Kidney (tissue), 14 donors: ENCODE results near the gene SLC23A2. TPM values are rescaled to one million over a fixed set of nuclear protein-coding genes. Genes with fewer than 3 reads are reported as not detected.
"Not testable (repeated sequence)": the region's sequence is repeated elsewhere in the genome, so short reads cannot be mapped to it uniquely, and the experiment has no call there.

Experiments used
- DNase-seq, 5 donors: peaks; one replicate each; pipeline ENCODE4 v3.0.0-alpha.2; 2013 to 2020
- FAIRE-seq: peaks from 2 replicates; lab custom pipeline; 2012; peaks lifted over from hg19 to GRCh38; lab: Jason Lieb, UNC
- H3K27ac ChIP-seq, 2 donors: one replicate each; pipeline ENCODE4 v1.7.0; 2013; ENCODE audit warnings: low read depth in 2 of 2, low read length in 2 of 2, inconsistent platforms in 1 of 2
- H3K27me3 ChIP-seq: one replicate; pipeline ENCODE4 v1.7.1; 2013; ENCODE audit warnings: low read length, inconsistent platforms; ENCODE audit not compliant: control insufficient read depth, insufficient read depth
- H3K36me3 ChIP-seq, 3 donors: one replicate each; pipeline versions ENCODE4 v1.7.0 to v1.7.1; 2013; ENCODE audit warnings: low read length in 3 of 3, control low read depth in 1 of 3, inconsistent platforms in 1 of 3; ENCODE audit not compliant: insufficient read depth in 3 of 3, control insufficient read depth in 2 of 3
- H3K4me1 ChIP-seq, 3 donors: one replicate each; pipeline versions ENCODE4 v1.7.0 to v1.7.1; 2013; ENCODE audit warnings: low read length in 3 of 3, inconsistent platforms in 1 of 3, low read depth in 1 of 3; ENCODE audit not compliant: control insufficient read depth in 2 of 3, insufficient read depth in 2 of 3
- H3K4me3 ChIP-seq, 3 donors: one replicate each; pipeline versions ENCODE4 v1.7.0 to v1.8.1; 2013; ENCODE audit warnings: low read length in 3 of 3, control low read depth in 1 of 3, inconsistent platforms in 1 of 3
- H3K9ac ChIP-seq, 3 donors: one replicate each; pipeline versions ENCODE4 v1.7.0 to v1.7.1; 2013; ENCODE audit warnings: low read length in 3 of 3, control low read depth in 1 of 3, inconsistent platforms in 1 of 3
- H3K9me3 ChIP-seq, 3 donors: one replicate each; pipeline versions ENCODE4 v1.7.0 to v1.7.1; 2013; ENCODE audit warnings: low read length in 3 of 3, control low read depth in 1 of 3, inconsistent platforms in 1 of 3; ENCODE audit not compliant: control insufficient read depth in 2 of 3, insufficient read depth in 1 of 3
- intact Hi-C: fragments of 100-400 bp; cut with DNase I; formaldehyde crosslinking; loops from one replicate; pipeline ENCODE4 v1.11.1; 2022
- polyA plus RNA-seq: library from polyadenylated mRNA; stranded (reverse); fragments of 350-450 nt; fragmentation: Illumina TruSeq; extraction: RNeasy Lipid Tissue Mini Kit (QIAGEN cat#74804); gene quantifications from one replicate; pipeline ENCODE4 v1.2.3, GENCODE V29; 2014; ENCODE audit warnings: low read depth, low replicate concordance; ENCODE audit not compliant: insufficient read depth
- total RNA-seq: library from RNA; stranded (reverse); fragmentation: NEBNext Ultra II Directional; extraction: Animal tissue kit (Norgen Biotek cat#: 25700); gene quantifications from one replicate; pipeline ENCODE4 v1.2.1, GENCODE V29; 2021
- TF ChIP-seq, protein P1 (sequence below): IDR thresholded peaks from 3 replicates; pipeline ENCODE4 v1.5.1; 2012; ENCODE audit warnings: mild to moderate bottlenecking, moderate library complexity, borderline replicate concordance; ENCODE audit not compliant: insufficient read depth; ENCODE audit errors: extremely low read depth
- donor health status: control.
- donor health status: control.
- donor health status: control.
- donor health status: control.
- donor health status: control.
- donor health status: DM: yes; HTN: yes; CAD: no.
- donor health status: Normal renal cell carcinoma (clear cell type).

Gene SLC23A2
- total and polyA plus RNA-seq, 2 donors from 2014 or later = 4.8 to 20.5 TPM

DNA sequence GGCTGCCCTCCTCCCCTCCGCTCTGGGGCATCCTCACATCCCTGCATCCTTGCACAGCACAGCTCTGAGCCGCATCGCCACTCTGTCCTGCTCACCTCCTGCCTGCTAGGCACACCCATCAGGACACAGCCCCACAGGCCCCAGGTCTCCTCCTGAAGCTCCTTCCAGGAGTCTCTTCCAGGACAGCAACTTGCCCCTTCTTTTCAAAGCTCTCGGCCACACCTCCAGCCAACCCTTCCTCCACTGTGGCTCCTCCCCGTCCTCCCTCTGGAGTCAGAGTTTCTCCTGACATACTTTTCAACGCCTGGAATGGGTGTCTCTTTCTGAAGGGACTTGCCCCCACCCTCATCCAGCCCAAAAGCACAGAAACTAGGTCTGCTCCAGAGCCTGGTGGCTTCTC lies 77.3 kb downstream of the SLC23A2 start:
- TF ChIP-seq, protein P1, sequence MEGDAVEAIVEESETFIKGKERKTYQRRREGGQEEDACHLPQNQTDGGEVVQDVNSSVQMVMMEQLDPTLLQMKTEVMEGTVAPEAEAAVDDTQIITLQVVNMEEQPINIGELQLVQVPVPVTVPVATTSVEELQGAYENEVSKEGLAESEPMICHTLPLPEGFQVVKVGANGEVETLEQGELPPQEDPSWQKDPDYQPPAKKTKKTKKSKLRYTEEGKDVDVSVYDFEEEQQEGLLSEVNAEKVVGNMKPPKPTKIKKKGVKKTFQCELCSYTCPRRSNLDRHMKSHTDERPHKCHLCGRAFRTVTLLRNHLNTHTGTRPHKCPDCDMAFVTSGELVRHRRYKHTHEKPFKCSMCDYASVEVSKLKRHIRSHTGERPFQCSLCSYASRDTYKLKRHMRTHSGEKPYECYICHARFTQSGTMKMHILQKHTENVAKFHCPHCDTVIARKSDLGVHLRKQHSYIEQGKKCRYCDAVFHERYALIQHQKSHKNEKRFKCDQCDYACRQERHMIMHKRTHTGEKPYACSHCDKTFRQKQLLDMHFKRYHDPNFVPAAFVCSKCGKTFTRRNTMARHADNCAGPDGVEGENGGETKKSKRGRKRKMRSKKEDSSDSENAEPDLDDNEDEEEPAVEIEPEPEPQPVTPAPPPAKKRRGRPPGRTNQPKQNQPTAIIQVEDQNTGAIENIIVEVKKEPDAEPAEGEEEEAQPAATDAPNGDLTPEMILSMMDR = no peak
- H3K27ac ChIP-seq = no peak overlapping the region
- no peaks in the 10 kb centered on the region for H3K9me3 ChIP-seq
- peaks cover 0 to 7% (median 4%) of the 10 kb centered on the region in 3 donors for H3K4me1 ChIP-seq
- DNase-seq = no peak
- no peak for FAIRE-seq
- intact Hi-C loops = no loop called here
- no peaks in the 10 kb centered on the region for H3K36me3 ChIP-seq
- no peaks in the 10 kb centered on the region for H3K27me3 ChIP-seq
- H3K4me3 ChIP-seq = no peak overlapping the region
- no peak overlapping the region for H3K9ac ChIP-seq

DNA sequence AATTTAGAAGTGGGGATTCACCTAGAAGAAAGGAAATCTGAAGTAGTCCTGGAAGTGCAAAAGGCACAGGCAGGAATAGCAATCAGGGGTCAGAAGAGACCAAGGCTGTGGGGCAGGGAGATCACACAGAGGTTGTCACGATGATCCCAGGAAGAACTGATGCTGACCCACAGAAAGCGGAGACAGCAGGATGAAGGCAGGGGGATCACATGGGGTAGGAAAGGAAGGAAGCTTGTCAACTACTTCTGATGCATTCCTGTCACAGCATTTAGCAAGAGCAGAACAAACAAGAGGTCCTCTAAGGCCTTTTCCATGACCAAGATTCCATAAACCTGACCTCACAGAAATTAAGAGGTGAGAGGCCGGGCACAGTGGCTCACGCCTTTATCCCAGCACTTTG lies 79.1 kb downstream of the SLC23A2 start:
- TF ChIP-seq, protein P1 = no peak
- Histone ChIP-seq H3K36me3 (no peaks in the 10 kb centered on the region), H3K27me3 (no peaks in the 10 kb centered on the region), H3K9ac (no peak overlapping the region), H3K4me3 (no peak overlapping the region), H3K27ac (peak overlapping the region in 1 of 2 donors; percentile 53), H3K9me3 (no peaks in the 10 kb centered on the region), H3K4me1 (peaks cover 0 to 10% (median 7%) of the 10 kb centered on the region in 3 donors)
- intact Hi-C loops = no loop called here
- DNase-seq (no peak), FAIRE-seq (no peak)

DNA sequence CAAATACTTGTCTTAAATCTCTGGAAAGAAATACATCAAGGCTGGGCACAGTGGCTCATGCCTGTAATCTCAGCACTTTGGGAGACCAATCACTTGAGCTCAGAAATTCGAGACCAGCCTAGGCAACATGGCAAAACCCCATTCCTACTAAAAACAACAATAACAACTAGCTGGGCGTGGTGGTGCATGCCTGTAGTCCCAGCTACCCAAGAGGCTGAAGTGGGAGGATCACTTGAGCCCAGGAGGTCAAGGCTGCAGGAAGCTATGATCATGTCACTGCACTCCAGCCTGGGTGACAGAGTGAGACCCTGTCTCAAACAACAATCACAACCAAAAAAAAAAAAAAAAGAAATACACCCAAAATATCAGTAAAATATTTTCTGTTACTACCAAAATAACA lies 80.0 kb downstream of the SLC23A2 start:
- H3K4me1 ChIP-seq = peaks cover 0 to 12% (median 7%) of the 10 kb centered on the region in 3 donors
- FAIRE-seq, intact Hi-C loops, H3K36me3 ChIP-seq, H3K27ac ChIP-seq, H3K9ac ChIP-seq, H3K27me3 ChIP-seq, DNase-seq, H3K4me3 ChIP-seq, H3K9me3 ChIP-seq: not testable (repeated sequence)

DNA sequence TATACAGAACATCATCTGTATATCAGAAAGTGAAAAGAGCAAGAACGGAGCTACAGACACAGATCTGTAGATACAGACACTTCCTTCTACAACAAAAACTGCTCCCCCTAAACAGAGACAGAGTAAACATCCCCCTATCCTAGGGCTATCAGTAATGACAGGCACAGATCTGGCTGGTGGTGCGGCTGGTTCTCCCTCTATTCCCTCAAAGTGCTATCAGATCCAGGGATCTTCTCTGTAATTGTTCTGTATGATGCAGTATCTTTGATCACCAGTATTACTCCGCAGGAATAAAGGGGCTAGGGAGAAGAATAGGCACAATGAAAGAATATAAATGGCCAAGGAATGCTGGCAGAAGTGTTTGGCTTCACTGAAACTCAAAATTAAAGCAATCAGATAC lies 80.7 kb downstream of the SLC23A2 start:
- H3K4me1 ChIP-seq = peaks cover 0 to 10% (median under 1%) of the 10 kb centered on the region in 3 donors
- H3K27me3 ChIP-seq = no peaks in the 10 kb centered on the region
- no peak for FAIRE-seq
- H3K36me3 ChIP-seq = no peaks in the 10 kb centered on the region
- intact Hi-C loops = no loop called here
- no peak overlapping the region for H3K9ac ChIP-seq
- H3K9me3 ChIP-seq = no peaks in the 10 kb centered on the region
- H3K27ac ChIP-seq = no peak overlapping the region
- DNase-seq = no peak
- TF ChIP-seq, protein P1 = no peak
- no peak overlapping the region for H3K4me3 ChIP-seq
